ENCODE data around the gene TBC1D9. TPM values are rescaled to one million over a fixed set of nuclear protein-coding genes. Genes with fewer than 3 reads are reported as not detected.

Gene TBC1D9
- total RNA-seq, 1 experiment from 2014 or later = 9.5 TPM

- Histone ChIP-seq H3K27ac (ENCODE audit: low read depth, low read length) (no peak overlapping the region), H3K4me3 (replicated peaks in 1 of 2; ENCODE audit: low read depth in 1 of 2, low read length in 2 of 2) (no peak overlapping the region), H3K9me2 (ENCODE audit: insufficient read depth) (no peaks in the 10 kb centered on the region), H2AFZ (ENCODE audit: low read depth, low read length, poor library complexity, severe bottlenecking) (no peak overlapping the region), H3K36me3 (ENCODE audit: control insufficient read depth in 1 of 2, insufficient read depth in 2 of 2, low read length in 2 of 2) (no peaks in the 10 kb centered on the region), H3K4me2 (ENCODE audit: low read length) (no peak overlapping the region), H3K9ac (ENCODE audit: low read length) (no peak overlapping the region), H3K9me3 (ENCODE audit: control insufficient read depth in 1 of 2, insufficient read depth in 1 of 2, low read depth in 1 of 2, low read length in 2 of 2) (no peaks in the 10 kb centered on the region), H3K79me2 (ENCODE audit: insufficient read depth, low read length) (no peaks in the 10 kb centered on the region), H4K20me1 (ENCODE audit: insufficient read depth) (no peaks in the 10 kb centered on the region; the same call in 1 of the 2 replicates), H3K27me3 (ENCODE audit: insufficient read depth, low read length) (no peaks in the 10 kb centered on the region), H3K4me1 (ENCODE audit: control insufficient read depth in 1 of 2, insufficient read depth in 2 of 2, low read length in 2 of 2) (no peaks in the 10 kb centered on the region)
- BruUV-seq (replicated peaks) = no TSS peak
- ChIA-PET POLR2A (no interaction called here), RAD21 (ENCODE audit: low non-redundant PET in 1 of 2, low total read pairs in 2 of 2, uncharacterized antibody in 2 of 2, unreplicated experiment in 2 of 2) (no interaction called here), CTCF (no interaction called here)
- intact Hi-C loops (cut with micrococcal nuclease) = no loop called here
- TF ChIP-seq POLR2AphosphoS5 (IDR thresholded peaks at IDR 0.05; ENCODE audit: low read depth, low read length) = no peak
- TF ChIP-seq ELF1 (IDR thresholded peaks at IDR 0.05; ENCODE audit: borderline replicate concordance, low read depth) = no peak
- no peak for TF ChIP-seq RAD21 (IDR thresholded peaks at IDR 0.05; ENCODE audit: low read depth)
- TF ChIP-seq ATF3 (IDR thresholded peaks at IDR 0.05) = no peak
- no peak for TF ChIP-seq JUND (IDR thresholded peaks at IDR 0.05)
- TF ChIP-seq YY1 (IDR thresholded peaks at IDR 0.05; ENCODE audit: extremely low read depth, insufficient replicate concordance, low read depth, low read length) = no peak
- no peak for TF ChIP-seq EZH2phosphoT487 (IDR thresholded peaks at IDR 0.05; ENCODE audit: borderline replicate concordance)
- no peak for TF ChIP-seq FOSL1 (IDR thresholded peaks at IDR 0.05; ENCODE audit: low read depth)
- TF ChIP-seq EGR1 (IDR thresholded peaks at IDR 0.05; ENCODE audit: low read depth) = no peak
- TF ChIP-seq ZNF274 (IDR thresholded peaks at IDR 0.05; ENCODE audit: low read depth, low read length) = no peak
- no peak for TF ChIP-seq CBX3 (IDR thresholded peaks at IDR 0.05; ENCODE audit: low read depth)
- DNase-seq (ENCODE audit: low read depth, low spot score) = no peak
- ATAC-seq = no peak
Measured at GRCh38 chr4:140691369-140691768, 64.8 kb downstream of the TBC1D9 start.

DNA sequence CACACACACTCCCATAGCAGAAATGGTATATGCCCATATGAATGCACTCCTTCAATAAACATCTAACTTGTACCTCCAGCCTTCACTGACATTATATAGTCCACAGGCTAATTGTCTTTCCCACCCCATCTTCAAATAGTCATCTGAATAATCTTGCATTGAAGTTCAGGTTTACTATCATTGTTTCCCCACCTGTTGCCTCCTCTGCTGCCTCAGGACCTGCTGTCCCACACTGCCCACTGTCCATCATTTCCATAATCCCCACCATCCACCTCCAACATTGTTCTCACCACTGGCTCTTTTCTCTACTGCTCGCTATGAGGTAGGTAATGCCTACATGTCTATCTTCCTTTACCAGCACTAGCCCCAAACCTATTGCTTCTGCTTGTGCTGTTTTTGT is 66.1 kb downstream of the TBC1D9 start:
- H3K4me1 ChIP-seq (ENCODE audit: control insufficient read depth in 1 of 2, insufficient read depth in 2 of 2, low read length in 2 of 2) = no peaks in the 10 kb centered on the region
- no TSS peak for BruUV-seq (replicated peaks)
- no peak overlapping the region for H3K9ac ChIP-seq (ENCODE audit: low read length)
- H3K4me2 ChIP-seq (ENCODE audit: low read length) = no peak overlapping the region
- no peak overlapping the region for H3K4me3 ChIP-seq (replicated peaks in 1 of 2; ENCODE audit: low read depth in 1 of 2, low read length in 2 of 2)
- H2AFZ ChIP-seq (ENCODE audit: low read depth, low read length, poor library complexity, severe bottlenecking) = no peak overlapping the region
- intact Hi-C loops (cut with micrococcal nuclease) = no loop called here
- CTCF ChIA-PET = no interaction called here
- POLR2A ChIA-PET = no interaction called here
- H3K9me3 ChIP-seq (ENCODE audit: control insufficient read depth in 1 of 2, insufficient read depth in 1 of 2, low read depth in 1 of 2, low read length in 2 of 2) = no peaks in the 10 kb centered on the region
- H4K20me1 ChIP-seq (ENCODE audit: insufficient read depth) = no peaks in the 10 kb centered on the region; the same call in 1 of the 2 replicates
- RAD21 ChIA-PET (ENCODE audit: low non-redundant PET in 1 of 2, low total read pairs in 2 of 2, uncharacterized antibody in 2 of 2, unreplicated experiment in 2 of 2) = no interaction called here
- H3K27me3 ChIP-seq (ENCODE audit: insufficient read depth, low read length) = no peaks in the 10 kb centered on the region
- H3K79me2 ChIP-seq (ENCODE audit: insufficient read depth, low read length) = no peaks in the 10 kb centered on the region
- no peaks in the 10 kb centered on the region for H3K9me2 ChIP-seq (ENCODE audit: insufficient read depth)
- H3K36me3 ChIP-seq (ENCODE audit: control insufficient read depth in 1 of 2, insufficient read depth in 2 of 2, low read length in 2 of 2) = no peaks in the 10 kb centered on the region
- DNase-seq (ENCODE audit: low read depth, low spot score) = no peak
- H3K27ac ChIP-seq (ENCODE audit: low read depth, low read length) = no peak overlapping the region
- ATAC-seq = no peak
- TF ChIP-seq CEBPB (IDR thresholded peaks at IDR 0.05; ENCODE audit: low read depth) (no peak), TCF7L2 (IDR thresholded peaks at IDR 0.05; ENCODE audit: borderline replicate concordance, extremely low read depth, insufficient read depth, insufficient read length) (no peak), EZH2phosphoT487 (IDR thresholded peaks at IDR 0.05; ENCODE audit: borderline replicate concordance) (no peak), ZFX (IDR thresholded peaks at IDR 0.05) (no peak), ELF1 (IDR thresholded peaks at IDR 0.05; ENCODE audit: borderline replicate concordance, low read depth) (no peak), JUND (IDR thresholded peaks at IDR 0.05) (no peak), SP1 (IDR thresholded peaks at IDR 0.05; ENCODE audit: low read depth) (no peak), RAD21 (IDR thresholded peaks at IDR 0.05; ENCODE audit: low read depth) (no peak), SIN3A (IDR thresholded peaks at IDR 0.05; ENCODE audit: low read depth) (no peak), POLR2A (IDR thresholded peaks at IDR 0.05; ENCODE audit: borderline replicate concordance, extremely low read depth, insufficient read depth, insufficient read length) (no peak), SRF (IDR thresholded peaks at IDR 0.05; ENCODE audit: low read depth) (no peak), CBX3 (IDR thresholded peaks at IDR 0.05; ENCODE audit: low read depth) (no peak), ZNF274 (IDR thresholded peaks at IDR 0.05; ENCODE audit: low read depth, low read length) (no peak), POLR2AphosphoS5 (IDR thresholded peaks at IDR 0.05; ENCODE audit: low read depth, low read length) (no peak), YY1 (IDR thresholded peaks at IDR 0.05; ENCODE audit: extremely low read depth, insufficient replicate concordance, low read depth, low read length) (no peak), EGR1 (IDR thresholded peaks at IDR 0.05; ENCODE audit: low read depth) (no peak)
- TF ChIP-seq, protein P1, sequence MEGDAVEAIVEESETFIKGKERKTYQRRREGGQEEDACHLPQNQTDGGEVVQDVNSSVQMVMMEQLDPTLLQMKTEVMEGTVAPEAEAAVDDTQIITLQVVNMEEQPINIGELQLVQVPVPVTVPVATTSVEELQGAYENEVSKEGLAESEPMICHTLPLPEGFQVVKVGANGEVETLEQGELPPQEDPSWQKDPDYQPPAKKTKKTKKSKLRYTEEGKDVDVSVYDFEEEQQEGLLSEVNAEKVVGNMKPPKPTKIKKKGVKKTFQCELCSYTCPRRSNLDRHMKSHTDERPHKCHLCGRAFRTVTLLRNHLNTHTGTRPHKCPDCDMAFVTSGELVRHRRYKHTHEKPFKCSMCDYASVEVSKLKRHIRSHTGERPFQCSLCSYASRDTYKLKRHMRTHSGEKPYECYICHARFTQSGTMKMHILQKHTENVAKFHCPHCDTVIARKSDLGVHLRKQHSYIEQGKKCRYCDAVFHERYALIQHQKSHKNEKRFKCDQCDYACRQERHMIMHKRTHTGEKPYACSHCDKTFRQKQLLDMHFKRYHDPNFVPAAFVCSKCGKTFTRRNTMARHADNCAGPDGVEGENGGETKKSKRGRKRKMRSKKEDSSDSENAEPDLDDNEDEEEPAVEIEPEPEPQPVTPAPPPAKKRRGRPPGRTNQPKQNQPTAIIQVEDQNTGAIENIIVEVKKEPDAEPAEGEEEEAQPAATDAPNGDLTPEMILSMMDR (IDR thresholded peaks at IDR 0.05 in 2 of 3, conservative IDR thresholded peaks at IDR 0.05 in 1 of 3; ENCODE audit: borderline replicate concordance in 1 of 3, insufficient read depth in 1 of 3, low read depth in 2 of 3, low read length in 2 of 3) = no peak
